ENCODE results near the gene DPP4. TPM values are rescaled to one million over a fixed set of nuclear protein-coding genes. Genes with fewer than 3 reads are reported as not detected.

DPP4 gene
- total RNA-seq (10 to 100 TPM; 23.4 to 27.0 TPM), polyA plus RNA-seq (10 to 100 TPM; 13.3 to 49.6 (median 44.4) TPM), total RNA-seq (35.9 to 89.3 (median 52.5) reads per million in 6 experiments)

DNA sequence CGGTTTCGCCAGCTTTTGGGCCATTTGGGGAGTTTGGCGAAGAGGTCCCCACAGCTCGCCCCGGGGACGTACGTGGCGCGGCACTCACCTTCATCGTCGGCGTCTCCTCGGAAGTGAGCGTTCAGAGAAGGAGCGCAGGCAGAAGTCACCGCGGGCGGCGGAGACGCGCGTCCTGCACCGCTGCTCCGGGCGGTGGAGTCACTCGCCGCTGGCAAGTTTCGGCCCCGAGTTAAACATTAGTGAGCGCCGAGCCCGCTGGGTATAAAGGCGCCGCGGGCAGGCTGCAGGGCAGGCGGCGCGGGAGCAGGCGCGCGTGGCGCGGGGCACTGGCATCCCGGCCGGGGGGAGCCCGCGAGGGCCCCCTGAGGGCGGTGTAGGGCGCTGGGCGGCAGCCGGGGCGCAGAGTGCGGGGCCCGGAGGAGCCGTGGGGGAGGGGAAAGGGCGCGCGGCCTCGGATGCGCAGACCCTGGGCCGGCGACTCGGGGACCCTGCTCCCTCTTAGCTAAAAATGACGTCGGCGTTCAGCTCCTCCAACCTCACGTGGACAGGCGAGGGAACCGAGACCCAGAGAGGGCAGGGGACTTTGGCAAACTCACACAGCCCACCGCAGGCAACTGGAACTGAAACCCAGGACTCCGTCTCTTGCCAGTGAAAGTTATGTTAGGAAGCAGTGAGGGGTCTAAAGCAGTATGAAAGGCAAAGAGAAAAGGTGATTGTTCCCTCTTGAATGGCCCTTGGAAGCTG is at the start of gene DPP4:
DPP4 (minus strand) TSS at position 328 of the 744 bp plus-strand sequence; CDS start at position 94, 234 bp downstream.
- peaks cover 0 to 16% (median 4%) of the 10 kb centered on the region in 9 donors for H3K9me3 Mint-ChIP-seq
- H3K4me3 Mint-ChIP-seq = peak within 1 kb of the TSS; percentile 90 to 100 (median 96)
- peak; percentile 87 to 89 for ATAC-seq
- H3K27ac Mint-ChIP-seq = peak within 1 kb of the TSS; percentile 82 to 99 (median 94)
- POLR2A ChIA-PET = interaction anchor here (0.8 to 4.9 kb wide), 9 partner anchors 10 to 120 kb away, joined by 3 to 43 read pairs (median 4); no protein-coding TSS in a partner anchor
- peak; percentile 21 to 74 (median 55) for DNase-seq
- peaks cover 30 to 50% (median 46%) of the 10 kb centered on the region in 4 donors for H3K4me1 Mint-ChIP-seq
- H3K27me3 Mint-ChIP-seq = peaks cover 0 to 2% (median 0%) of the 10 kb centered on the region in 5 donors
- peaks cover 6 to 18% (median 8%) of the 10 kb centered on the region in 3 donors for H3K36me3 Mint-ChIP-seq

DNA sequence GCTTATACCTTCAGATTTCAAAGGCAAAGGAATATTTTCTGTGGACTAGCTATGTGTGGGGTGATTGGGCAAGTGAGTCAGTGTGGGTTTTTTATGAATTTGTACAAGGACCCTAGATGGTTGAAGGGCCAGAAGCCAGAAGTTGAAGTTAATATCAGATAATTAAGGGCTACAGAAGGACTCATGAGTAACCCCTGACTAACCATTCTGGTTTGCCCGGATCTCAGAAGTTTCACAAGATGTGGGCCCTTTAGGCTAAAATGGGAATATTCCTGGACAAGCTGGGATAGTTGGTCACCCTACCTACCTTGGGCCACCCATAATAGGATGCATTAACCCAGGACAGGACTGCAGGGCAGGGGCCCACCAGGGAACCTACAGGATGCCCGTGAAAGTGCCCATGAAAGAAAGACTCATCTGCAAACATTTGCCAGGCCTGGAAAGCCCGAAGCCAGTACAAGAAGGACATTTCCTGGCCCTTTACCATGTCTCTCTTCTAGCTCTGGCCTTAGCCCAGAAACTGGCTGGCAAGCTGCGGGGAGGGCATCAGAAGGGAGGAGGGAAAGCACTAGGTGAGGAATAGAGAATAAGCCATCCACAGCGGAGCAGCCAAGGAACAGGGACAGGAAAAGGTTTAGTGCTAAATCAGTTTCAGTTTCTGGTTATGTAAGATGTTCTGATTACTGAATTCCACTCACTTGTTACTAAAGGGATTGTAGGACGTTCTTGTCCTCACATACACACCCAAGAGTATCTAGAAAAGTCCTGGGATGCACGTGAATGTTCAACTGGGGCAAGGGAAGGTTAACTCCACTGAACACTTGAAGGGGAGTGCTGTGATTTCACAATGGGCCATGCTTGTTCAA is 44.4 kb upstream of the DPP4 start:
- Mint-ChIP-seq H3K4me3 (no peak overlapping the region), H3K9me3 (peaks cover 0 to 13% (median 3%) of the 10 kb centered on the region in 9 donors), H3K27ac (peak overlapping the region in 3 of 10 donors; percentile 6 to 67 (median 64)), H3K27me3 (no peaks in the 10 kb centered on the region), H3K4me1 (peaks cover 0 to 3% (median 1%) of the 10 kb centered on the region in 4 donors), H3K36me3 (peaks cover 0 to 12% (median 1%) of the 10 kb centered on the region in 3 donors)
- ATAC-seq (no peak), DNase-seq (no peak)
- POLR2A ChIA-PET = no interaction called here

DNA sequence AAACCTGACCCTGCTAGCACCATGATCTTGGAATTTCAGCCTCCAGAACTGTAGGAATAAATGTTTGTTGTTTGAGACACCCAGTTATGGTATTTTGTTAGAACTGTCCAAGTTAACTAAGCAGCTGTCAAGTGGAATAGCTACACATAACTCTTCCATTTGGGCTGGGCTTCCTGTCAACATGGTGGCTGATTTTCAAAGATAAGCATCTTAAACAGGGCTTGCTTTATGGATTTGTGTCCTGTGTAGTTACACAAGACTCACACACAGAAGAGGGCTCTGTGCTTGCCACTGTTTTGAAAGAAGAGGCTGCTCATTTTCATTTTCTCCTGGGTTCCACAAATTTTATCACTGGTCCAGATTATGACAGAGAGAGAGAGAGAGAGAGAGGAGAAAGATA is 42.3 kb upstream of the DPP4 start:
- Mint-ChIP-seq H3K4me1 (peaks cover 0 to 3% (median 1%) of the 10 kb centered on the region in 4 donors), H3K9me3 (peaks cover 0 to 13% (median 3%) of the 10 kb centered on the region in 9 donors), H3K27ac (peak overlapping the region in 1 of 10 donors; percentile 55), H3K4me3 (no peak overlapping the region), H3K36me3 (peaks cover 0 to 12% (median 1%) of the 10 kb centered on the region in 3 donors), H3K27me3 (no peaks in the 10 kb centered on the region)
- POLR2A ChIA-PET = no interaction called here
- DNase-seq (no peak), ATAC-seq (no peak)

DNA sequence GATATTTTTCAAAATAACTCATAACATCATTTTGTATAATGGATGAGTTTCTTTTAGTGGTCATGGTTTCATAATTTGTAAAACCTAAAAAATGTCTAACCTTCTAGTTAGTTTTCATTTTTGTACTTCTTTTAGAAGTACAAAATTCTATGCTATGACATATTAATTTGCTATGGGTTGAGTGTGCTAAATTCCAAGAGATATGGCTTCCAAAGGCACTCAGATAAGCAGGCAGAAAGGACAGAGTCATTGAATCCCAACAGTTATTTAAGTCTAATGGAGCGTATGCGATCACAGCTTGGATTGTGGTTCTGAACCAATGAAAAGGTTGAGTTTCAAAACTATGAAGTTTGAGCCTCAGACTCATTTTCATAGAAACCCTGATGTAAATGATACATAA is 41.1 kb upstream of the DPP4 start:
- Mint-ChIP-seq H3K9me3 (peaks cover 0 to 13% (median 3%) of the 10 kb centered on the region in 9 donors), H3K27me3 (no peaks in the 10 kb centered on the region), H3K4me3 (no peak overlapping the region), H3K27ac (no peak overlapping the region), H3K4me1 (peaks cover 0 to 3% (median 1%) of the 10 kb centered on the region in 4 donors), H3K36me3 (peaks cover 0 to 12% (median 1%) of the 10 kb centered on the region in 3 donors)
- ATAC-seq (no peak), DNase-seq (no peak)
- POLR2A ChIA-PET = no interaction called here

DNA sequence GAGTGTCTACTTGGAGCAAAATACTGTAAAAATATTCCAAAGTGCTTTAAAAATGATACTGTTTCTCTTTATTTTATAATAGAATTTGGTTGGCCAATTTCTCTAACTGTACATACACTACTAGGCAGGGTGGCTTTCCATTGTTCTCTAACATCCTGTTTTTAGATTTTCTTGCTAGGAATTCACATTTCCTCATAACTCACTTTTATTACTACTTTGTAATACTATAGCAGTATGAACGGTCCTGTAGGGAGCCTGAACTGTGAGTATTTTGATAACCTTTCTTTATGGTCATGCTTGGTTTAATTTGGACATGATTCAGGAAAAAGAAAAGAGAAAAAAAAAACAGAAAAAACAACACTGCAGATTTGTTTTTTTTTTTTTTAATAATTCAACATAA is 40.3 kb upstream of the DPP4 start:
- peaks cover 0 to 12% (median 1%) of the 10 kb centered on the region in 3 donors for H3K36me3 Mint-ChIP-seq
- H3K27ac Mint-ChIP-seq = no peak overlapping the region
- H3K4me3 Mint-ChIP-seq = no peak overlapping the region
- H3K4me1 Mint-ChIP-seq = peaks cover 0 to 3% (median 1%) of the 10 kb centered on the region in 4 donors
- DNase-seq (no peak), ATAC-seq (no peak)
- POLR2A ChIA-PET = no interaction called here
- H3K9me3 Mint-ChIP-seq = peaks cover 0 to 13% (median 3%) of the 10 kb centered on the region in 9 donors
- H3K27me3 Mint-ChIP-seq = no peaks in the 10 kb centered on the region

DNA sequence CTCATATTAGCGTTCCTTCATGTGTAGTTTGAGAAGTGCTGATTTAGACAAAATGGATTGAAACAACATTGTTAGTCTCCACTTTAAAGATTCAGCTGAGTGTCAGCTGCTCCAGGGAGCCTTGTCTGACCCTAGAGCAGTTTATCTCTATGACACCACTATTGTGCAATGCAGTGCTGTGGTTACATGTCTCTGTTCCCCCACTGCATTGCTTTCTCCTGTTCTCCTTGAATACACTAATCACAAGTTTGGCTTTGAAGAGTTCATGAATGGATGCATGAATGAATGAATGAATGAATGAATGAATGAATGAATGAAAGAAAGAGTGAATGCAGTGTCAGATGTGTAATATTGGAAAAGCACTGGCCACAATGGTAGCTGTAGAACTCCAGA is 39.8 kb upstream of the DPP4 start:
- Mint-ChIP-seq H3K27me3 (no peaks in the 10 kb centered on the region), H3K36me3 (peaks cover 0 to 12% (median 1%) of the 10 kb centered on the region in 3 donors), H3K4me1 (peaks cover 0 to 3% (median 1%) of the 10 kb centered on the region in 4 donors), H3K27ac (no peak overlapping the region), H3K9me3 (peaks cover 0 to 13% (median 3%) of the 10 kb centered on the region in 9 donors), H3K4me3 (no peak overlapping the region)
- ATAC-seq (no peak), DNase-seq (no peak)
- POLR2A ChIA-PET = no interaction called here

DNA sequence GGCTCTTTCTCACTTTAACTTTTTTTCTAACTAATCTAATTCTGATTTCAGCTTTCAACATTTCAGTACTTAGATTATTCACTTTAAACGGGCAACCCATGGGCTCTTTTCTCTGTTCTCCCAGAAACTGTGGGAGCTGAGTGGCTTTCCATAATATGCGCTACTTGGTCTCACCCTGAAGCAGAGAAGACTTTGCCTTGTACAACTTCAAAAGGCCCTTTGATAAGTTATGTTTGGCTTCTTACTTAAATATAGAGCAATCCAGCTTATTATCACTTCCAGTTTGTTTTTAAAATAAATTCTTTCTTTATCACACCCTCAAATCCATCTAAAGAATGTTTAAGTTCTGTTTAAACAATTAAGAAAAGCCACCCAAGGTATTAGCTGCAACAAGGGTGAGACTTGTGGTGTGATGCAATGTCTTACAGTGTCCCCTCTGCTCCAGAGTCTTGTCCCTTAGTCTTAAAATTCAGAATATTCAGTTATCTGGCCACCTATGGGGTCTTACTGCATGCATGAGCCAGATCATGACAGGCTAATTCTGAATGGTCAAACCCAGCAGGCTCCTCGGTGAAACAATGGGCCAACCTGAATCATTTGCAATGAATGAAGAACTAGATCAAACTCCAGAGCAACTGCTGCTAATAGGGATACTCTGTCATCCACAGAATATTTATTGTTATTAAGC is 39.2 kb upstream of the DPP4 start:
- H3K9me3 Mint-ChIP-seq = peaks cover 0 to 13% (median 3%) of the 10 kb centered on the region in 9 donors
- no peak for DNase-seq
- H3K36me3 Mint-ChIP-seq = peaks cover 0 to 12% (median 1%) of the 10 kb centered on the region in 3 donors
- H3K27me3 Mint-ChIP-seq = no peaks in the 10 kb centered on the region
- no peak overlapping the region for H3K27ac Mint-ChIP-seq
- POLR2A ChIA-PET = no interaction called here
- peaks cover 0 to 3% (median under 1%) of the 10 kb centered on the region in 4 donors for H3K4me1 Mint-ChIP-seq
- no peak overlapping the region for H3K4me3 Mint-ChIP-seq
- no peak for ATAC-seq

DNA sequence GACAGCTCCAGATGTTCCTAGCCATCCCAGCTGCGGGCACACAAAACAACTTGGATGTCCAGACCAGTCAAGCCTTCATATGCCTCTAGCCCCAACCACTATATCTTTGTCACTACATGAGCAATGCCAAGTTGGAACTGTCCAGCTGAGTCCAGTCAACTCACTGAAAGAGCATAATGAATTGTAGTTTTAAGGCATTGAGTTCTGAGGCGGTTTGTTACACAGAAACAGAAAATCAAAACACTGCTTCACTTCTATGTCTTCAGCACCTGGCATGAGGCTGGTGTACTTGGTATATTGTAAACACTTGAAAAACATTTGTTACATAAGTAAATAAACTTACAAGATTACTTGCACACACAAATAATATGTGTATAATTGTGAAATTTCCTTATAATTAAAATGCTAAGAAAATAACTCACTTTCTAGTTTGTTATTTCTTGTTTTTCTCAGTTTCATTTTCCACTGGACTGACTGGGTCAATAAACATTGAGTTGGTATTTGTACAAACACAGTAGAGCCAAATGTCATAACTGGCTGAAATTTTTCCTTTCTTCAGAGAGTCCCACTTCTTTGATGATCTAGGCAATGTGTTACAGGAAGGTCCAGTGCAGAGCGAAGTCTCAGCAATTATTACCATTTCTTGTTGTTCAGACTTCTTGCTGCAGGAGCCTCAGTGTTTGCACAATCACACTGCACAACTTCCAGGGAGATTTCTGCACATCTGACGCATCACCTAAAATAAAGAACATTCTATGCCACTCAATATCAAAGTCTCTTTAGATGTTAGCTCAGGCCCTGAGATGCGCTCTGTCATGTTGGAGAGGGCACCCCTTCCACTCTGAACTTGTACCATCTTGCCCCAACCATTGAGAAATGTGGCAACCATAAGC is 38.2 kb upstream of the DPP4 start:
- no peak for ATAC-seq
- peaks cover 0 to 6% (median under 1%) of the 10 kb centered on the region in 4 donors for H3K4me1 Mint-ChIP-seq
- no peaks in the 10 kb centered on the region for H3K27me3 Mint-ChIP-seq
- no peak for DNase-seq
- POLR2A ChIA-PET = no interaction called here
- peaks cover 0 to 13% (median 3%) of the 10 kb centered on the region in 9 donors for H3K9me3 Mint-ChIP-seq
- H3K36me3 Mint-ChIP-seq = peaks cover 0 to 12% (median 1%) of the 10 kb centered on the region in 3 donors
- H3K4me3 Mint-ChIP-seq = no peak overlapping the region
- no peak overlapping the region for H3K27ac Mint-ChIP-seq

DNA sequence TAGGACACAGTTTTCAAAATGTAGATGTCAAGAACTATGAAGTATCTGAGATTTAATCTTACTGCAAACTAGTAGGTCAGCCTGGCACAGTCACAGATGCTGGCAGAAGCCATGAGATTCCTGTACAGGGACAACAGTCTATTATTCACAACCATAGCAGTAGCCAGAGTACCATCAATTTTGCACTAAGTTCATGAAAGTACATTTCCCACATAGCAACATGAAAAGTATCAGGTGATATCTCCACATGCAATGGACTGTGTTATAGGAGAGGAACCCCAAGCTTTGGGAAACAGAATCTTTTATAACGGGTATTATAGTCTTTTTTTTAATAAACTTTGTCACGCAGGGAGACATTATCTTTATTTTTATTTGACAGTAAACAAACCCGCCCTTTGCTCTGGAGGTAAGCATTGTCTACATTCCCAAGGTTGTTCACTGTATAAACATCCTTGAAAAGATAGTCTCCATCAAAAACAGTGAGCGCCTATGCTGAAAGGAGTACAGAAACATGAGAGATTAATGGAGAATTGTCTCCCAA is 33.4 kb upstream of the DPP4 start:
- H3K9me3 Mint-ChIP-seq = no peaks in the 10 kb centered on the region
- H3K27me3 Mint-ChIP-seq = no peaks in the 10 kb centered on the region
- H3K27ac Mint-ChIP-seq = no peak overlapping the region
- POLR2A ChIA-PET = no interaction called here
- H3K4me3 Mint-ChIP-seq = no peak overlapping the region
- peaks cover 0 to 3% (median 0%) of the 10 kb centered on the region in 4 donors for H3K4me1 Mint-ChIP-seq
- ATAC-seq (no peak), DNase-seq (no peak)
- no peaks in the 10 kb centered on the region for H3K36me3 Mint-ChIP-seq

DNA sequence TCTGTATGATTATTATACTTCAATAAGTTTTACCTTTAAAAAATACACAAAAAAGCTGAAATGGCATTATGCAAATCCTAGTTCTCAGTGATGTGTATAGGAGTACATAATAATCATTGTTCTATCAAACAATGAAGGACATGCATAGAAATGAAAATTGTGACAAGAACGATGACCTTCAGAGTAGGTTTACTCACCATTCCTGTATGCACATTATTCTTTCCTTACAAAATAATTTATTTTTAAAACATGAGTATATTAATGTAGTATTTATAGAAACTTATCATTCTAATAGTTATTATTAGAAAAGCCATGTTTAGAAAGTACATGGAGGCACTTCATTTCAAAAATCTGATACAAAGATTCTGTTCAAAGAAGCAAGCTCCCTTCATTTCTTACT is 32.7 kb upstream of the DPP4 start:
- Mint-ChIP-seq H3K4me1 (peaks cover 0 to 3% (median 0%) of the 10 kb centered on the region in 4 donors), H3K27ac (no peak overlapping the region), H3K4me3 (no peak overlapping the region), H3K27me3 (no peaks in the 10 kb centered on the region), H3K36me3 (no peaks in the 10 kb centered on the region), H3K9me3 (no peaks in the 10 kb centered on the region)
- no peak for ATAC-seq
- POLR2A ChIA-PET = no interaction called here
- DNase-seq = no peak

DNA sequence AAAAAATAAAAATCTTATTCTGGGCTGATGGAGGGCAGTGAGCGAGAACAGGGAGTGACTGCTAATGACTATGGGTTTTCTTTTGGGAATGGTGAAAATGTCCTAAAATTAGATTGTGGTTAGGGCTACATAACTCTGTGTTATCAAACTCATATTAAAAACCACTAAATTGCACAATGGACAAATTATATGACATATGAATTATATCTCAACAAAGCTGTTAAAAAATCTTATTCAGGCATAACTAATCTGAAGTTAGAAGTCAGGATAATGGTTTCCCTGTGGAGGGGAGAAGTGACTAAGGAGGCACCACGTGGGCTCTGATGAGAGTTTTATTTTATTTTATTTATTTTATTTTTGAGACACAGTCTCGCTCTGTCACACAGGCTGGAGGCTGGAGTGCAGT is 32.1 kb upstream of the DPP4 start:
- Mint-ChIP-seq H3K27me3 (no peaks in the 10 kb centered on the region), H3K36me3 (no peaks in the 10 kb centered on the region), H3K27ac (no peak overlapping the region), H3K4me3 (no peak overlapping the region), H3K4me1 (peaks cover 0 to 3% (median 0%) of the 10 kb centered on the region in 4 donors), H3K9me3 (no peaks in the 10 kb centered on the region)
- DNase-seq (no peak), ATAC-seq (no peak)
- POLR2A ChIA-PET = no interaction called here
